Kidney epithelial cell (primary cell): Measurements from ENCODE around the gene RNF41. TPM values are rescaled to one million over a fixed set of nuclear protein-coding genes. Genes with fewer than 3 reads are reported as not detected.

Experiments
- DNase-seq: peaks from one replicate; pipeline ENCODE4 v3.0.0-alpha.2; 2010; ENCODE audit warnings: low read depth
- H3K27me3 ChIP-seq: 2 replicates; pipeline ENCODE4 v1.6.0; 2011; ENCODE audit warnings: low read length; ENCODE audit not compliant: control insufficient read depth, insufficient read depth
- H3K36me3 ChIP-seq: 2 replicates; pipeline ENCODE4 v1.5.1; 2011; ENCODE audit warnings: low read length; ENCODE audit not compliant: control insufficient read depth, insufficient read depth
- H3K4me3 ChIP-seq: 2 replicates; pipeline ENCODE4 v1.5.1; 2011; ENCODE audit warnings: low read depth, mild to moderate bottlenecking, control low read depth, low read length
- CTCF ChIP-seq: IDR thresholded peaks from 2 replicates; pipeline ENCODE4 v1.5.1; 2011; ENCODE audit warnings: mild to moderate bottlenecking, moderate library complexity, low read length, control low read depth, inconsistent platforms; ENCODE audit not compliant: insufficient read depth, poor library complexity, severe bottlenecking
- total RNA-seq: library from RNA; depleted of rRNA; stranded (reverse); fragments of >200 nt; gene quantifications from 2 replicates; pipeline ENCODE4 v1.2.3, GENCODE V29; 2015

The RNF41 gene
- total RNA-seq, 1 donor from 2014 or later: 77.4 TPM

GRCh38 chr12:56241424-56242303, 19.9 kb upstream of the RNF41 start:
- no peak for DNase-seq
- Histone ChIP-seq H3K36me3 (peaks cover 8% of the 10 kb centered on the region), H3K4me3 (no peak overlapping the region), H3K27me3 (no peaks in the 10 kb centered on the region)
- TF ChIP-seq CTCF: no peak

GRCh38 chr12:56237552-56237951, 15.8 kb upstream of the RNF41 start:
- H3K36me3 ChIP-seq: peaks cover 3% of the 10 kb centered on the region
- H3K27me3 ChIP-seq: no peaks in the 10 kb centered on the region
- no peak overlapping the region for H3K4me3 ChIP-seq
- TF ChIP-seq CTCF: no peak
- no peak for DNase-seq

- Histone ChIP-seq H3K27me3 (no peaks in the 10 kb centered on the region), H3K4me3 (no peak overlapping the region), H3K36me3 (peaks cover 3% of the 10 kb centered on the region)
- no peak for TF ChIP-seq CTCF
- no peak for DNase-seq
Observed at GRCh38 chr12:56236985-56237384, 15.3 kb upstream of the RNF41 start.

- Histone ChIP-seq H3K36me3 (no peaks in the 10 kb centered on the region), H3K27me3 (no peaks in the 10 kb centered on the region), H3K4me3 (no peak overlapping the region)
- TF ChIP-seq CTCF: no peak
- no peak for DNase-seq
Observed at GRCh38 chr12:56236091-56236490, 14.4 kb upstream of the RNF41 start.

GRCh38 chr12:56234746-56235436, 13.2 kb upstream of the RNF41 start:
- no peak for TF ChIP-seq CTCF
- no peak for DNase-seq
- H3K27me3 ChIP-seq: no peaks in the 10 kb centered on the region

GRCh38 chr12:56231184-56231582, 9.5 kb upstream of the RNF41 start:
- Histone ChIP-seq H3K27me3 (no peaks in the 10 kb centered on the region), H3K4me3 (no peak overlapping the region), H3K36me3 (no peaks in the 10 kb centered on the region)
- no peak for TF ChIP-seq CTCF
- DNase-seq: no peak

More at GRCh38 chr12:56234746-56235436, 13.2 kb upstream of the RNF41 start:
- Histone ChIP-seq H3K36me3 (no peaks in the 10 kb centered on the region), H3K4me3 (no peak overlapping the region)
